Panc1 (cell line): ENCODE results near the gene PRSS33. TPM values are rescaled to one million over a fixed set of nuclear protein-coding genes. Genes with fewer than 3 reads are reported as not detected.

ENCODE experiments used
- ATAC-seq: fragments of 200-7000 bp; cut with Tn5 transposase; 2 replicates; pipeline ENCODE4 v1.9.1; 2020; ENCODE audit warnings: mild to moderate bottlenecking, moderate library complexity
- BruUV-seq: library from RNA; stranded (reverse); fragments of 400-500 nt; replicated peaks from 2 replicates; lab custom pipeline; 2021; lab: Mats Ljungman, UMichigan
- CTCF ChIA-PET: fragments of 300-600 bp; sonication (Branson Sonifier 250); formaldehyde crosslinking; loops from one replicate; lab custom pipeline; 2022; ENCODE audit warnings: antibody characterized with exemption; lab: Charles Lee
- POLR2A ChIA-PET: fragments of 300-600 bp; sonication (Branson Sonifier 250); formaldehyde crosslinking; loops from one replicate; lab custom pipeline; 2022; ENCODE audit warnings: antibody characterized with exemption; lab: Charles Lee
- DNase-seq: peaks from one replicate; pipeline ENCODE4 v3.0.0-alpha.2; 2010; ENCODE audit warnings: low read depth, low spot score
- H3K27ac ChIP-seq: 2 replicates; pipeline ENCODE4 v1.5.1; 2011; ENCODE audit warnings: mild to moderate bottlenecking, low read length, inconsistent platforms
- H3K27me3 ChIP-seq: fragments of 200-500 bp; sonication (Bioruptor generic); 2 replicates; pipeline ENCODE4 v1.6.0; 2014; ENCODE audit warnings: low read length, inconsistent platforms; ENCODE audit not compliant: control insufficient read depth, insufficient read depth
- H3K36me3 ChIP-seq: fragments of 200-500 bp; sonication (Bioruptor generic); 2 replicates; pipeline ENCODE4 v1.5.1; 2014; ENCODE audit warnings: inconsistent platforms, mild to moderate bottlenecking, low read length, moderate library complexity; ENCODE audit not compliant: control insufficient read depth, insufficient read depth
- H3K4me1 ChIP-seq: 2 replicates; pipeline ENCODE4 v1.5.1; 2011; ENCODE audit warnings: inconsistent platforms, mild to moderate bottlenecking, low read length, moderate library complexity; ENCODE audit not compliant: control insufficient read depth, insufficient read depth
- H3K4me3 ChIP-seq, 2 experiments: 2 replicates each; pipeline ENCODE4 v1.5.1; 2011 to 2012; ENCODE audit warnings: low read depth in 2 of 2, low read length in 2 of 2, mild to moderate bottlenecking in 2 of 2, inconsistent platforms in 1 of 2, moderate library complexity in 1 of 2
- H3K9me3 ChIP-seq: fragments of 200-500 bp; sonication (Bioruptor generic); 2 replicates; pipeline ENCODE4 v1.5.1; 2014; ENCODE audit warnings: low read depth, mild to moderate bottlenecking, inconsistent platforms, low read length, moderate library complexity; ENCODE audit not compliant: control insufficient read depth, insufficient read depth
- CTCF ChIP-seq: fragments of 450-650 bp; IDR thresholded peaks from 2 replicates; pipeline ENCODE4 v1.5.1; 2017; ENCODE audit warnings: mild to moderate bottlenecking
- POLR2AphosphoS5 ChIP-seq: IDR thresholded peaks from 2 replicates; pipeline ENCODE4 v1.6.1; 2012; ENCODE audit warnings: mild to moderate bottlenecking, low read depth, low read length, moderate library complexity
- REST ChIP-seq, 2 experiments: IDR thresholded peaks; 2 replicates each; pipeline ENCODE4 v1.6.1; 2011 to 2012; ENCODE audit warnings: low read depth in 2 of 2, control low read depth in 1 of 2, low read length in 1 of 2, mild to moderate bottlenecking in 1 of 2, moderate library complexity in 1 of 2; ENCODE audit not compliant: insufficient read depth in 1 of 2
- SIN3A ChIP-seq: IDR thresholded peaks from 2 replicates; pipeline ENCODE4 v1.6.1; 2012; ENCODE audit warnings: low read depth, mild to moderate bottlenecking, low read length, moderate library complexity, borderline replicate concordance; ENCODE audit not compliant: insufficient read depth
- TCF7L2 ChIP-seq: IDR thresholded peaks from 2 replicates; pipeline ENCODE4 v1.6.1; 2011; ENCODE audit warnings: mild to moderate bottlenecking, low read depth, low read length, inconsistent platforms
- in situ Hi-C: cut with HindIII; loops from 2 replicates; pipeline ENCODE4 v1.10.0; 2016; ENCODE audit warnings: low sequenced_read_pairs, low pct_unique_long_range_greater_than_20kb
- intact Hi-C: fragments of 100-400 bp; cut with micrococcal nuclease; formaldehyde crosslinking; loops from one replicate; pipeline ENCODE4 v1.10.0; 2022; ENCODE audit not compliant: unreplicated experiment
- total RNA-seq: library from RNA; stranded (reverse); gene quantifications from one replicate; pipeline ENCODE4 v1.2.1, GENCODE V29; 2021; ENCODE audit not compliant: unreplicated experiment

Gene PRSS33
- total RNA-seq, 1 experiment from 2014 or later, result 0.59 TPM

GRCh38 chr16:2744711-2745110 lies 42.6 kb downstream of the PRSS33 start:
- no TSS peak for BruUV-seq
- in situ Hi-C loops (no loop called here), intact Hi-C loops (no loop called here)
- H3K27me3 ChIP-seq, result no peaks in the 10 kb centered on the region
- no peak overlapping the region for H3K4me3 ChIP-seq
- H3K36me3 ChIP-seq, result no peaks in the 10 kb centered on the region
- POLR2A ChIA-PET, result interaction anchor here (0.7 kb wide), 1 partner anchor 17 kb away, joined by 3 read pairs; no protein-coding TSS in a partner anchor
- no peaks in the 10 kb centered on the region for H3K4me1 ChIP-seq
- DNase-seq (no peak), ATAC-seq (no peak)
- TF ChIP-seq CTCF (no peak), SIN3A (no peak), TCF7L2 (no peak), REST (IDR thresholded peaks at IDR 0.05; ENCODE audit: insufficient read depth in 1 of 2, low read depth in 2 of 2, low read length in 1 of 2) (no peak), POLR2AphosphoS5 (no peak)
- no peaks in the 10 kb centered on the region for H3K9me3 ChIP-seq
- no peak overlapping the region for H3K27ac ChIP-seq
- CTCF ChIA-PET, result no interaction called here

GRCh38 chr16:2743007-2743810 lies 44.2 kb downstream of the PRSS33 start:
- ATAC-seq, result no peak
- CTCF ChIA-PET, result no interaction called here
- in situ Hi-C loops, result no loop called here

More at GRCh38 chr16:2743007-2743810, 44.2 kb downstream of the PRSS33 start:
- TF ChIP-seq POLR2AphosphoS5 (no peak), SIN3A (no peak), CTCF (no peak)
- DNase-seq, result no peak
- H3K4me1 ChIP-seq, result peaks cover 6% of the 10 kb centered on the region
- no peak overlapping the region for H3K27ac ChIP-seq
- H3K27me3 ChIP-seq, result no peaks in the 10 kb centered on the region
- no peak overlapping the region for H3K4me3 ChIP-seq
- POLR2A ChIA-PET, result no interaction called here
- H3K36me3 ChIP-seq, result no peaks in the 10 kb centered on the region
- intact Hi-C loops, result no loop called here
- no TSS peak for BruUV-seq
- no peaks in the 10 kb centered on the region for H3K9me3 ChIP-seq
